HG03439 (cell line): ENCODE measurements around the gene GALNT15.

Source experiments
- ATAC-seq: cut with Tn5 transposase; IDR thresholded peaks from one replicate; pipeline ENCODE4 v1.9.1; 2021; ENCODE audit warnings: mild to moderate bottlenecking, moderate library complexity; ENCODE audit not compliant: unreplicated experiment

The GALNT15 gene

DNA sequence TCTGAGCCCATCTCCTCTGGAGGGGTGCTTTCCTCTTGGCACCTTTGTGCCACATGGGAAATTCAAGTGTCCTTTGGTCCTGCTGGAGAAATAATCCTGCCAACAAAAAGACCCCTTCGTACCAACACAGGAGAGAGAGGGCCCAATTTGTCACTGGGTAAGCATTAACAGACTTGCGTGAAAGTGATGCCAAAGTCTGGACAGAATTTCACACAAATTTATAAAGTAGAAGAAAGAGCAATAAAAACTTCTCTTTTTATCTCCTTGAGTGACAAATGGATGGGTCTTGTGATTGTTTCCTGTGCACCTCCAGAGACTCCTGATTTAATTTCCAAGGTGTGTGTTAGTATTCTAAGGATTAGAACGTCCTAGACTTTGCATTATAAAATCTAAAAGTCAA, 75.4 kb downstream of the GALNT15 start:
- no peak for ATAC-seq

DNA sequence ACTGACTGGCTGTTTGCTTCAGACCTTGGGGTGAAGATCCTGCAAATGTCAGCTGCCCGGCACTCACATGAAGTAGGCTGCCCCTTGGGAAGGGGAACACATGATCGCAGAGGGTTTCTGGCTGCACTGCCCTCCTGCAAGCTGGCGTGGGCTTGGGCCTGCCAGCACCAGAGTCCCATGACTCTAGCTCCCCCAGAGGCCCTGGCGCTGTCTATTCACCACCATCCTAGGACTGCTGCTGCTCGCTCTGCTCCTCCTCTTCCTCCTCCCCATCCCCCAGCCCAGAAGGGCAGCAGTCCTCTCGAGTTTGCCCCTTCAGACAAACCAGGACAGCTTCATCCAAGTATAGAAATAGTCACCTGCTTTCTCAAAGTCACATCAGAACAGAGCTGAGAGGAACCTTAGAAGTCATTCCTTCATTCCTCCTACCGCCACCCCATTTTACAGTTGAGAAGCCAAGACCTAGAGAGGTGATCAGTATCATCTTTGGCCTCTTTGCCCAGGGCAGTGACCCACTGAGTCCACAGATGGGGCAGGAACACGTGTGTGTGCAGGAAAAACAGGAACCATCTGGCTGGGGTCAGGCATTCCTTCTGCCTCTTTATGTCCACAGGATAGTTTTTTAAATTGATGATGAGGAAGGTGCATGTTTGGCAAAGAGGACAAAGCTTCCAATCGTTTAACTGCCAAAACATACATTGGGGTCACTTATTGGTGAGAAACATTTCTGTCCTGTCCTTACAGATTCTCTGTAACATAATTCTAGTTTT, 77.0 kb downstream of the GALNT15 start:
- ATAC-seq: no peak

DNA sequence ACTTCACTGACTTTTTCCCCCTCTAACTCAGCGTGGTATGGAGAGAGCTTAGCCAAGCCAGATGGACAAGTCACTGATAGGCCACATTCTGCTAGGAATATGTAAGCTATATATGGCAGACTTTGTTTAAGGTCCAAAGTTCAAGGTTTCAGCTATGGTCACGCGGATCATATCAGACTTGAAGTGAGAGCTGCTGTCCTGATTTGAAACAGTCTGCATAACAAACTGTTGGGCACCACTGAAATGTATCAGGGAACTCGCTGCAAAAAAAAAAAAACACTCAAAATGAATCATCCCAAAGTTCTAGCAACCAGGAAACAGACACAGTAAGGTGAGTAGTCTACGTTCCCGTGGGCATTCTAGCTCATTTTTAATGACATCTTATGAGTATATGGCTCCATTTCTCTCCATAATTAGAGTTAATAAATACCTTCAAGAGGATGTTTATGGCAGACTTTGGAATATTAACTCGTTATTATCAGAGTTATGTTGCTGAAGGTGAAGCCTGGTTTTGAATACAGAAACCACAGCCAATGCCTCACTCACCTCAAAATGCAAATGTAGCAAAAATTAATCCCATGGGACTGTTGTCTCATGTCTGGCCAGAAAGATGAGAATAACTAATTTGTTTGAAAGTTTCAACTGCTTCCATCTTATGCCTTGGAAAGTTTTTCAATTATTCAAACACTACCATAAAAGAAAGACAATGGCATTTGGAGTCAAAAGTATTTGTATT, 77.9 kb downstream of the GALNT15 start:
- no peak for ATAC-seq

DNA sequence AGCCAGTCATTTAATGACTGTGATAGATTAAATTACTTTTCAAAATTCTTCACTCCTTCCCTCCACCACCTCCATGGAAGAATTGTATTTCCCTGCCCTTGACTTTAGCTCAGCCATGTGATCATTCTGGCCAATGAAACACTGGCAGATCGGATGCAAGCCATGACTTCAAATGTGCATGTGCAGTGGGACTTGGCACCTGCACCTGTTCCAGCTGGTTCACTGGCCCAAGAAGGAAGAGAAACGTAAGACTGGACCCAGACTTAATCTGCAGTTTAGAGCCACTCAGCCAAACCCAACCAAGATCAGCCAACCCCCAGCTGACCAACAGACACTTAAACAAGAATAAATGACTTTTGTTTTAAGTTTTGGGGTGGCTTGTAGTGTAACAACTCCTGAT, 78.5 kb downstream of the GALNT15 start:
- ATAC-seq: no peak

DNA sequence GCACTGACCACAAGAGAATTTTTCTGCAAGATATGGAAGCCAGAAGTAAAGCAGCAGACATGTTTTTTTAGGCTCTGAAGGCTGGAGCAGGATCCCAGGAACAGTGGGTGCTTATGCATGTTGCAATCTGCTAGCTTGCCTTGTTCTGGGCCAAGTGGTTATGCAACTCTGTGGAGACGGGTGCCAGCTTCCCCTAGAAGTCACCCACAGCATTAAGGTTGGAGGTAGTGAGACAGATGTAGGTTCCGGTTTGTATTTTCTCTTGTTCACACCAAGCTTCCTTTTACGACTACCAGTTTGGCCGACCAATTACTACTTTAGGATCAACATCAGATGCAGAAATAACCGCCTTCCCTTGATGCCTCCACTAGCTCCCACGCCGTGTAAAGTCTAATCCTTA, 79.1 kb downstream of the GALNT15 start:
- no peak for ATAC-seq

DNA sequence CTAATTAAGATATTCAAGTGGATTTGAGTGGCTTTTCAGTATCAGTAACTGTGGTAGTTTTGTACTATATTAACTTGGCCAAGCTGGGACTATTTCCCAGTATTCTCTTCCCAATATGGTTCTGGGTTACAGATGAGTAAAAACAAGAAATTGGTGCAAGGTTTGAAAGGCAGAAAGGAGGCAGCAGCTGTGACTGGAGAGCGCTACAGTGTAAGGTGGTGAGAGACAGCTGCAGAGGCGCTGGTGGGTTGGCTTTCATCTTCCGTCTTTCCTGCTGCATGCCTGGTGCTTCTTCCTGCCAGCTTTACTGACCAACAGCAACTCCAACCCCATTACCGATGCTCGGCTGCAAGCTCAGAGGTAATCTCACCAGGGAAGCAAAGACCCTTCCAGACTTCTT, 80.4 kb downstream of the GALNT15 start:
- ATAC-seq: no peak

DNA sequence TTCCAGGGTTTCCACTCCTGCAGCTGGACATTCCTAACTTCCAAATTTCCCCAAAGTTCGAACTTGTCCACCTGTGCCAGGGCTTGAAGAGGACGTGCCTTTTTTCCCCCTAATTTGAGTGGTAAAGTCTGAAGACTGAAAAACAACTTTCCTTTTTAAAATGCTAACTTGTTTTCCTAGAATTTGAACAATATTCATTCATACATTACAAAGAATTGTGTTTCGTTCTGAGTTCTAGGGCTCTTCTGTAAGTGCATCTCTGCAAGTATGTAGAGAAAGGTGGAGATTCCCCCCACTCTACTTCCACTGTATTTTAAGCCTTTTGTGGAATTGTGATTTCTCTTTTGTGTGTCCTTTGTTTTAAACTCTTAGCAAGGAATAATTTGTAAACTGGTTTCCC, 80.8 kb downstream of the GALNT15 start:
- no peak for ATAC-seq

DNA sequence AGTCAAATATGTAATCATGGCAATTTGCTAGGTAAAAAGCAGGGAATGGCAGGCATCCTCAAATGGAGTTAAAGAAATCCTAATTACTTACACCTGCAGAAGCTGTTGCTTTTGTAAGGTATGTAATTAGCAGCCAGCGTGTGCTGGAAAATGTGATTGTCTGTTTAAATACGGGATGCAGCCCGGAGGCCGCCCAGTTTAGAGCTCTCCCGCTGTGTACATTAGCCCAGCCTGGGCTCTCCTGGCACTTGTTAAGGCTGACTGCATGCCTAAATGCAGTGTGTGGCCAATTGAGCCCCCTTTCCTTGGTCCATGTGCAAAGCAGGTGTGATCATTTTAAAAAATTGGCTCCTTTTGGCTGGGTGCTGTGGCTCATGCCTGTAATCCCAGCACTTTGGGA, 81.2 kb downstream of the GALNT15 start:
- no peak for ATAC-seq

DNA sequence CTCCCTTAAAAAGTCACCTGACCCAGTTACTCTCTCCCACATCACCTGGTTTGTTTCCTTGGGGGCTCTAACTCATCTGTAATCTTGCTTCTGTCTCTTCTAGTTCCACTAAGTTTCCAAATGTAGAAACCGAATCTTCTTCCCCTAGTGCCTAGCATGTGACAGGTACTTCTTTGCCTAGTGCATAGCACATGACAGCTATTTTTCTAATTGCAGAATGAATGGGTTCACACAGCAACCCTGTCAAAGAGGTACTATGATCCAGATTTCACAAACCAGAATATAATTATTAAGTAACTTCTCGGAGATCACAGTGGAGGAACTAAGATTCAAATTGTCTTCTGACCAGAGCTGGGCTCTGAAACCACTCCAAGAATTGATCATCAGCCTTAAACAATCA, 82.8 kb downstream of the GALNT15 start:
- ATAC-seq: no peak

DNA sequence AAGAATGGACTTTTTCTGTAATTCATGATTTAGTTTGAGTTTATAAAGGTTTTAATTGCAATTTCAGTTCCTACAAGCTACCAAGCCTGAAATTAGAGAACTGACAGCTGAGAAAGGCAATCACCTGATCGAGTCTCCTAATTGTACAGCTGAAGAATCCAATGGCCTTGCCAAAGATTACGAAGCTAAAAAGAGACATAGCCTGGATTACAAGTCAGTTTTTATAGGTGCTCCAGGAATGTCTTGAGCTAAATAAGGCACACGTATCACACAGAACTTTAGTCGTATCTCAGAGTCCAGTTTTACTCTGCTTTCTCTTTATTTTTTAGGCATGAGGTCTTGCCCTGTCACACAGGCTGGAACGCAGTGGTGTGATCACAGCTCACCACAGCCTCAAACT, 83.7 kb downstream of the GALNT15 start:
- no peak for ATAC-seq

DNA sequence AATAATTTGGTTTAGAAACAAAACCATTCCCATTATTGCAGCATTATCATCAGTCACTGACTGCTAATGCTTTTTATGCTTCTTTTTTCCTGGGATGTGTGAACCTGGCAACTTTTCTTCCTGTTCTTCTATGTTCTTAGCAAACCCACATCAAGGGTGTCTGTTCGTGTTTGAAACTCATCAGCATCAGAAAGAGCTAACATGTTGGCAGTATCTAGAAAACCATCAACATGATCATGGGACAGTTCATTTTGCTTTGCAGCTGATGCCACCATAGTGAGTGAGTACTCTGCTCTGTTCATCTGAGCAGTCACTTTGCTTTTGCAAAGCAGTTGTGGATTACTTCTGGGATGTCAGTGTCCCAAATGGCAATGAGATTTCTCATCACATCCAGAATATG, 84.4 kb downstream of the GALNT15 start:
- ATAC-seq: no peak

DNA sequence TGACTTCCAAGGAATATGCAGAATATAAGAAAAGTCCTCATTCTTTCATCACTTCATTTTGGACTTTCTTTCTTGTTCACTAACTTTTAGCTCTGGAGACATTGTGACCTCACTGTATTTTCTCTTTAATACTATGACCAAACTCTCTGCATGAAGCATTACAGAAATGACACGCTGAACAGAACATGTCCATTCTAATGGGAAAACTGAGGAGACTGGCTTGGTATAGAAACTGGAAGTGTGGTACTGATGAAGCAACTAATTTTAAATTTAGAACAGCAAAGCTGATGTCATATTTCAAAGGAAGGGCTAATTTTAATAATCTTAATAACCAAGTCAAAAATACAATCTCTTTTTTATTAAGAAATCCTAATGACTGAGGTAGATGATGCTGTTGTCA, 85.6 kb downstream of the GALNT15 start:
- ATAC-seq: no peak

DNA sequence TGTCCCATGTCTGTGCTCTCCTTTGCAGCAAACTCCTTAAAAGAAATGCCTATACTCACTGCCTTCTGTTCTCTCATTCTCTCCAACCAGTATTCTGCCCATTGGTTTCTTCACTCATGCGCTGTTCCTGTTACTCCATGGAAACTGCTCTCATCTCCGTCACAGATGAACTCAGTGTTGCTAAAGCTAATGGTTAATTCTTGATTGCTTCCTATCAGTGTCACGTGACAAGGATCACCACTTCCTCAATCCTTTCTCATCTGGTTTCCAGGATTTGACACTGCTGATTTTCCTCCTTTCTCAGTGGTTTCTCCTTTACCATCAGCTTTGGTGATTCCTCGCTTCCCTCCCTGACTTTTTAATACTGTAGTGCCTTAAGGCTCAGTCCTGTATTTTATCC, 87.7 kb downstream of the GALNT15 start:
- no peak for ATAC-seq

DNA sequence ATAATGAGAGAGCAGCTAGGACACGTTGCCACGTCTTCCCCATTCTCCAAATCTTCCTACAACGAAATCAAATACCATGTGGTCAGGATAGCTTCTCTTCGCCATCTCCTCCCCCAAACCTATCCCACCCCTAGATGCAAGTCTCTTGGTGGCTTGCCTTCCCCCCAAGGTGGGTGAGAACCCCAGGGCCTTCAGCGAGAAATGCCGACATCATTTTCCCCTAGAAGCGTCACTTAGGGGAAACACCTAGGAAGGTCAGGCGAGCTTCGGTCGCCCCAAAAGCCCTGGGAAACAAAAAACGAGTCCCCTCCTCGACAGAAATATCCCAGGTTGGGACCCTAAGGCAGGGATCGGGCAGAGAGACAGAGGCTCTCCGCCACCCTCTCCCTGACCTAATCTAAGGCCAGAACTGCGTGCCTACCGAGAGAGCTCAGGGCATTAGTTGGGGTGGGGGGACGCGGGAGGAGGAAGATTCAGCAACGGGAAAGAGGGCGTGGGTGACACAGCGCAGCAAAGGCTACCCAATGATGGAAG, 89.8 kb downstream of the GALNT15 start:
- ATAC-seq: peak; percentile 6

DNA sequence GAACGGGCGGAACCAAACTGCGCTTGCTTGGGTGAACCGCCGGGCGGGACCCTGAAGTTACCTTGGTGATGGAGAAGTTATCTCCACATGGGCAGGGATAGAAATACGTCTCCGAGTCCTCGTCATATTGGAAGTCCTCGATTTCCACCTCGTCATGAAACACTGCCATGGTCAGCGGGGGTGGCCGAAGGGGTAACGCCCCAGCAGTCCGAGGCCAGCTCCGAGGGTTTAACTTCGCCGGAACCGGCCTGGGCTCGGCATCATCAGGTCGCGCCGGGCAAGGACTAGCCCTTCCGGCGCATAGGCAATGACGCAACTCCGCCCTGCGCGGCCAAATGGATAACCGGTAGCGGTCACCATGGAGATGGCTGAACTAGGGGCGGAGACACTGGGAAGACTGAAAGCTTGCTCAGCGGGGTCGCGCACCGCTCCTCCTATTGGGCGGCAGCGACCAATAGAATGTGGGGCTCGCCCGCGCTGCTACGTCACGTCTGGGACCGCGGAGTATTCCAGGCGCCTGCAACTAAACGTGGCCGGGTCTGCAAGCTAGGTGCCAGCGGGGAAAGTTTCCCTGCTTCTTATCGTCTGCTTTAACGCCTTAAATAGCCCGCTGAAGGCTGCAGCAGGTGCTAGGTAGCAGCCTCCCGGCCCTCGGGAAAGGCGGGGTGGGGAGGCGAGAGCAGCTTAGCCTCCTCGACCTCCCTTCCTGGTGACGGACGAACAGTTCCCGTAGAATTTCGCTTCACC, 90.4 kb downstream of the GALNT15 start, which contains the start of the genes DPH3 and OXNAD1:
Gene DPH3 (minus strand): TSS at position 236 of the 747 bp plus-strand sequence. CDS start 67 bp downstream, at position 169.
Gene OXNAD1 (plus strand): TSS at position 505 of the 747 bp plus-strand sequence. CDS start 5,741 bp downstream, outside the sequence.
- peak; percentile 98 for ATAC-seq

DNA sequence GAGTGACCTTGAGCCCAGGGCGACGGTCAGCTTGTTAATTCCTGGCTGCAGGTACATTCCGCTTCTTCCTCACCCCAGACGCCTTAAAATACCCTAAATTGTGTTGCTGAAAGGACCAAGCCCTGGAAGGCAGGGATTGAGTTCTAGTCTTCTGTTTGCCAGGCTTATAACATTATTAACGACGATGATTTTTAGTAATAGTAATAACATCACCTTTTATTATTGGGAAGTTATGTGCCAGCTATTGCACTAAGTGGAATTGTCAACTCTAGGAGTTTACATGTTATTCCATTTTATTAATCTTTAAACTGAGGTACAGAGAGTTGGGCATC, 90.9 kb downstream of the GALNT15 start:
- no peak for ATAC-seq

DNA sequence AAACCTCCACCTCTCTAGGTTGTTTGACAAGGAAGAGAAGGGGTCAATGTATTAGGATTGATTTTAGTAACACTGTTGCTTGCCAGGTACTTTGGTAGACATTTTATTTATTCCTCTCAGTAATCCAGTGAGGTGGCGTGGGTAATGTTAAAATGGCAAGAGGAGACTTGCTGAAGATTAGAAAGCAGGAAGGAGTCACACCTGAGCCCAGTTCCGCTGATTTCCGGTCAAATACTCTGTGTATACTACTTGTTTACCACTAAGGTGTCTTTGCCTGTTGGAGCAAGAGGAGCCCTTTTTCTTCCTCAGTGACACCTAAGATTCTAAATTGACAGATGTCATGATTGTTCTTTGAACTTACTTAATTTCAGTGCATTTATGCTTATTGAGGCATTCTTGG, 92.2 kb downstream of the GALNT15 start:
- no peak for ATAC-seq

DNA sequence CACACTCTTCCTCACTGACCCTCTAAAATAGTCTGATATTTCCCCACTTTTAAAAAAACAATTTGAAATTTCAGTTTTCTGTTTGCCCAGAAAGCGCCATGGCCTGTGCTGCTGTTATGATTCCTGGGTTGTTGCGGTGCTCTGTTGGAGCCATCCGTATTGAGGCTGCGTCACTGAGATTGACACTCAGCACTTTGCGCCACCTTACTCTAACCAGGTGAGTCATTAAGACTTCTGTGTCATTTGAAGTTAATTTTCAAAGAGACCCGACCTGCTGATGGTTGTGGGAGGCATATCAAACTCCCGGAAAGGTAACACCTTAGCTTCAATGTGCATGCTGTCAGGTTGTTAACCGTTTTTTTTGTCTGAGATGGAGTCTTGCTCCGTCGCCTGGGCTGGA, 96.4 kb downstream of the GALNT15 start:
- no peak for ATAC-seq

DNA sequence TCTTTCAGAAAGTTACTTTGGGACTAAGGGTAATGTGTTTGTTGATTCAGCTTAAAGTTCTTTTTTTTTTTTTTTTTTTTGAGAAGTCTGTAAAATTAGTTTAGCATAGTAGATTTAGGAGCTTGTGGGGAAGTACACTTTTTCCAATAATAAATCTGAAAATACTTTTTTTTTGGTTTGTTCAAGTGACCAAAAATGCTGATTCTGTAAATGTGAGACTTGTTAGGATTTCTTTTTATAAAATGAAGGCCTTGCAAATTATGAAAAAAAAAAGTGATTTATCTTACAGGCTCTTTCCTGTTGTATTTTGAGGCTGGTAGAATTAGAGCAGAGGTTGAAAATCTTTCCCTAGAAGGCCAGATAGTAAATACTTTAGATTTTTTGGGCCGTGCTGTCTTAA, 98.1 kb downstream of the GALNT15 start:
- no peak for ATAC-seq

DNA sequence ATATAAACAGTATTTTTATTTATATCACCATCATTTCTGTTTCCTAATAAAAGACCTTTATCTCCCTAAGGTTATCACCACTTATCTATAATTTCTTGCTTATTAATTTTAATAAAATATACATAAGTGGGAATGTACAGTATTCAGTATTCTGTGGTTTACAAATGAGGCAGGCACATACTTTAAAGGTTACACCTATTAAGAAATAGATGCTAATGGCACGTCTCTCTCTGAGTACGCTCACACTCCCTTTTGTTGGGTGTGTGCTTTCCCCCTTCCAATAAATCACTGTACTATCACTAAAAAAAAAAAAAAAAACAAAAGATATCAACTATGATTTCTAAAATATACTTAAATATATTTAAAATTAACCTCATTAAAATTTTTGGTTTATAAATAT, 99.4 kb downstream of the GALNT15 start:
- no peak for ATAC-seq

DNA sequence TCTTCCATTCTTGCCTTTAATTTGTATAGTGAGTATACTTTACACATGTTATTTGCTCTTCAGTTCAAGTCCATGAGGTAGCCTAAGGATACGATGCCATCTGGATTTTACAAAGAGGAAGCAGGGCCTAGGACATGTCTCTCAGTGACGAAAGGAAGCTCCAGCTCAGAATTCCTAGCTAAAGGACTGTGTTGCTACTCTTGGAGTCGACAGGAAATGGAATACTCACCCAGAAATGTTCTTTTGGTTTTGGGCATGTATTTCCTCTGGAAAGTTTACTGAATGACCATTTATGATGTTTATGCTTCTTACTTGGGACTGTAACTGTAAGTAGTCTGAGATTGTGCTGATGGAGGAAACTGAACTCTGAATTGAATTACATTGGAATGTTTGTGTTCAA, 103.0 kb downstream of the GALNT15 start:
- no peak for ATAC-seq
